Skin epidermis (tissue), 12 donors: ENCODE measurements around the gene CDC42BPG.

ENCODE experiments used
- H3K27ac ChIP-seq, 21 experiments: fragments of 200-600 bp; sonication (generic) in 11 of 21; one replicate each; pipeline ENCODE4 v1.5.0; 2020; ENCODE audit warnings: mild to moderate bottlenecking in 3 of 21, inconsistent platforms in 2 of 21, moderate library complexity in 2 of 21
- H3K4me3 ChIP-seq, 7 experiments: fragments of 200-600 bp; sonication (generic) in 2 of 7; one replicate each; pipeline ENCODE4 v1.5.0; 2020; ENCODE audit warnings: inconsistent platforms in 2 of 7, mild to moderate bottlenecking in 2 of 7, moderate library complexity in 1 of 7

CDC42BPG gene

GRCh38 chr11:64799623-64800302 lies 44.7 kb downstream of the CDC42BPG start:
- H3K4me3 ChIP-seq: no peak overlapping the region

GRCh38 chr11:64799256-64799622 lies 45.2 kb downstream of the CDC42BPG start:
- peak overlapping the region in 1 of 21 experiments; percentile 51 for H3K27ac ChIP-seq

More at GRCh38 chr11:64799623-64800302, 44.7 kb downstream of the CDC42BPG start:
- H3K27ac ChIP-seq: peak overlapping the region in 3 of 21 experiments; percentile 21 to 84 (median 29)

GRCh38 chr11:64796757-64797541 lies 47.5 kb downstream of the CDC42BPG start:
- no peak overlapping the region for H3K4me3 ChIP-seq
- no peak overlapping the region for H3K27ac ChIP-seq

More at GRCh38 chr11:64799256-64799622, 45.2 kb downstream of the CDC42BPG start:
- H3K4me3 ChIP-seq: no peak overlapping the region

GRCh38 chr11:64796047-64796756 lies 48.3 kb downstream of the CDC42BPG start:
- Histone ChIP-seq H3K27ac (no peak overlapping the region), H3K4me3 (no peak overlapping the region)

- Histone ChIP-seq H3K27ac (no peak overlapping the region), H3K4me3 (no peak overlapping the region)
These were observed 49.9 kb downstream of the CDC42BPG start for GRCh38 chr11:64794526-64794925.

- Histone ChIP-seq H3K4me3 (no peak overlapping the region), H3K27ac (peak overlapping the region in 4 of 21 experiments; percentile 6 to 54 (median 26))
These were observed 50.9 kb downstream of the CDC42BPG start for GRCh38 chr11:64793271-64794160.

GRCh38 chr11:64792482-64792881 lies 52.0 kb downstream of the CDC42BPG start:
- no peak overlapping the region for H3K4me3 ChIP-seq
- no peak overlapping the region for H3K27ac ChIP-seq

GRCh38 chr11:64791781-64792291 lies 52.6 kb downstream of the CDC42BPG start:
- H3K4me3 ChIP-seq: no peak overlapping the region
- no peak overlapping the region for H3K27ac ChIP-seq

- no peak overlapping the region for H3K27ac ChIP-seq
- no peak overlapping the region for H3K4me3 ChIP-seq
These were observed 54.0 kb downstream of the CDC42BPG start for GRCh38 chr11:64790205-64791095.

GRCh38 chr11:64789331-64790204 lies 54.9 kb downstream of the CDC42BPG start:
- Histone ChIP-seq H3K4me3 (no peak overlapping the region), H3K27ac (no peak overlapping the region)

GRCh38 chr11:64788321-64789215 lies 55.9 kb downstream of the CDC42BPG start:
- Histone ChIP-seq H3K4me3 (no peak overlapping the region), H3K27ac (peak overlapping the region in 2 of 21 experiments; percentile 2 to 18)

GRCh38 chr11:64787526-64788320 lies 56.7 kb downstream of the CDC42BPG start:
- no peak overlapping the region for H3K4me3 ChIP-seq
- H3K27ac ChIP-seq: peak overlapping the region in 2 of 21 experiments; percentile 2 to 18

GRCh38 chr11:64786308-64786707 lies 58.1 kb downstream of the CDC42BPG start:
- Histone ChIP-seq H3K27ac (no peak overlapping the region), H3K4me3 (no peak overlapping the region)

- Histone ChIP-seq H3K4me3 (no peak overlapping the region), H3K27ac (no peak overlapping the region)
These were observed 59.5 kb downstream of the CDC42BPG start for GRCh38 chr11:64784813-64785581.
